ENCODE data around the gene GALNT13.

- TF ChIP-seq REST (IDR thresholded peaks at IDR 0.05; ENCODE audit: insufficient read depth in 1 of 2, low read depth in 2 of 2, low read length in 2 of 2) (no peak), POLR2AphosphoS5 (IDR thresholded peaks at IDR 0.05; ENCODE audit: low read depth, low read length) (no peak)
Measured at GRCh38 chr2:154173164-154173563, 301.4 kb downstream of the GALNT13 start.

Data from PFSK-1 (cell line).